ENCODE results near the gene CD74. TPM values are rescaled to one million over a fixed set of nuclear protein-coding genes. Genes with fewer than 3 reads are reported as not detected.

The CD74 gene
- total and polyA plus RNA-seq, 10 of the 15 experiments (the other 5 are each of a cell fraction or from before 2014, with no cell fraction given): 1,387 to 11,063 (median 3,922) TPM

GRCh38 chr5:150412319-150413175 is at the start of gene CD74 (continued):
- TF ChIP-seq NKRF (conservative IDR thresholded peaks at IDR 0.05) (peak; percentile 61; the same call in 1 of the 2 replicates), RFX5 (IDR thresholded peaks at IDR 0.05; ENCODE audit: low read depth, low read length) (peak; percentile 100), TCF7 (IDR thresholded peaks at IDR 0.05; ENCODE audit: borderline replicate concordance) (peak; percentile 60), SUPT20H (IDR thresholded peaks at IDR 0.05; ENCODE audit: borderline replicate concordance, control insufficient read depth, low read depth, low read length) (no peak), SP1 (IDR thresholded peaks at IDR 0.05; ENCODE audit: low read depth, low read length) (peak; percentile 66), EGR1 (IDR thresholded peaks at IDR 0.05; ENCODE audit: borderline replicate concordance in 1 of 2, low read depth in 2 of 2, low read length in 2 of 2) (peak; percentile 39 to 82), NFYA (IDR thresholded peaks at IDR 0.05; ENCODE audit: borderline replicate concordance, low read depth, low read length) (no peak; the same call in 1 of the 2 replicates), YY1 (IDR thresholded peaks at IDR 0.05; ENCODE audit: low read depth, low read length) (peak; percentile 86), POU2F2 (IDR thresholded peaks at IDR 0.05; ENCODE audit: borderline replicate concordance, low read depth, low read length) (peak; percentile 99), HDGF (IDR thresholded peaks at IDR 0.05) (no peak), LARP7 (IDR thresholded peaks at IDR 0.05) (peak; percentile 100), CTCF (IDR thresholded peaks at IDR 0.05 in 2 of 3, conservative IDR thresholded peaks at IDR 0.05 in 1 of 3; ENCODE audit: control insufficient read depth in 2 of 3, extremely low read depth in 1 of 3, insufficient read depth in 1 of 3, low read depth in 3 of 3, low read length in 3 of 3) (no peak; a peak in 1 of 6 replicates), ETV6 (conservative IDR thresholded peaks at IDR 0.05 in 1 of 2, IDR thresholded peaks at IDR 0.05 in 1 of 2; ENCODE audit: borderline replicate concordance in 1 of 2, low read depth in 1 of 2) (peak in 1 of 2 experiments; percentile 36; a peak in 1 of 4 replicates), BHLHE40 (IDR thresholded peaks at IDR 0.05; ENCODE audit: borderline replicate concordance in 1 of 2, low read depth in 2 of 2, low read length in 1 of 2) (peak; percentile 62 to 68), ELK1 (IDR thresholded peaks at IDR 0.05; ENCODE audit: low read depth, low read length) (no peak), MLLT1 (IDR thresholded peaks at IDR 0.05) (peak; percentile 100), EZH2 (IDR thresholded peaks at IDR 0.05; ENCODE audit: borderline replicate concordance, control insufficient read depth, low read depth, low read length) (no peak), CREB1 (IDR thresholded peaks at IDR 0.05; ENCODE audit: low read depth) (no peak), RCOR1 (conservative IDR thresholded peaks at IDR 0.05; ENCODE audit: low read depth, low read length) (no peak; the same call in 1 of the 2 replicates), ESRRA (IDR thresholded peaks at IDR 0.05; ENCODE audit: low read length) (peak; percentile 69; the same call in 1 of the 2 replicates), RBBP5 (conservative IDR thresholded peaks at IDR 0.05) (no peak), BRCA1 (IDR thresholded peaks at IDR 0.05; ENCODE audit: low read depth, low read length) (no peak), ZNF24 (IDR thresholded peaks at IDR 0.05) (peak; percentile 51; the same call in 1 of the 2 replicates)

Data from GM12878 (cell line).